ENCODE measurements around the gene ANGPTL2.

The ANGPTL2 gene

GRCh38 chr9:127158786-127159324, 36.4 kb upstream of the ANGPTL2 start:
- no peak for DNase-seq (ENCODE audit: low read depth)
- no peak overlapping the region for H3K4me3 ChIP-seq (ENCODE audit: low read depth, low read length)
- TF ChIP-seq POLR2A (IDR thresholded peaks at IDR 0.05; ENCODE audit: extremely low read depth, insufficient read length): no peak
- no peak for TF ChIP-seq MAX (IDR thresholded peaks at IDR 0.05; ENCODE audit: low read depth, low read length)
- TF ChIP-seq MYC (IDR thresholded peaks at IDR 0.05; ENCODE audit: low read depth, low read length): no peak

GRCh38 chr9:127155314-127155960, 33.0 kb upstream of the ANGPTL2 start:
- H3K4me3 ChIP-seq (ENCODE audit: low read depth, low read length): no peak overlapping the region
- no peak for TF ChIP-seq CTCF (IDR thresholded peaks at IDR 0.05; ENCODE audit: low read depth, low read length)
- TF ChIP-seq MYC (IDR thresholded peaks at IDR 0.05; ENCODE audit: low read depth, low read length): no peak
- TF ChIP-seq POLR2A (IDR thresholded peaks at IDR 0.05; ENCODE audit: extremely low read depth, insufficient read length): no peak
- no peak for TF ChIP-seq MAX (IDR thresholded peaks at IDR 0.05; ENCODE audit: low read depth, low read length)
- DNase-seq (ENCODE audit: low read depth): no peak

GRCh38 chr9:127154390-127155191, 32.2 kb upstream of the ANGPTL2 start:
- no peak for TF ChIP-seq MYC (IDR thresholded peaks at IDR 0.05; ENCODE audit: low read depth, low read length)
- TF ChIP-seq CTCF (IDR thresholded peaks at IDR 0.05; ENCODE audit: low read depth, low read length): no peak
- TF ChIP-seq MAX (IDR thresholded peaks at IDR 0.05; ENCODE audit: low read depth, low read length): no peak
- TF ChIP-seq POLR2A (IDR thresholded peaks at IDR 0.05; ENCODE audit: extremely low read depth, insufficient read length): no peak
- H3K4me3 ChIP-seq (ENCODE audit: low read depth, low read length): no peak overlapping the region
- no peak for DNase-seq (ENCODE audit: low read depth)

GRCh38 chr9:127154003-127154389, 31.6 kb upstream of the ANGPTL2 start:
- H3K4me3 ChIP-seq (ENCODE audit: low read depth, low read length): no peak overlapping the region
- no peak for TF ChIP-seq MAX (IDR thresholded peaks at IDR 0.05; ENCODE audit: low read depth, low read length)
- TF ChIP-seq POLR2A (IDR thresholded peaks at IDR 0.05; ENCODE audit: extremely low read depth, insufficient read length): no peak
- no peak for TF ChIP-seq MYC (IDR thresholded peaks at IDR 0.05; ENCODE audit: low read depth, low read length)
- TF ChIP-seq CTCF (IDR thresholded peaks at IDR 0.05; ENCODE audit: low read depth, low read length): no peak
- DNase-seq (ENCODE audit: low read depth): no peak

GRCh38 chr9:127153501-127153900, 31.1 kb upstream of the ANGPTL2 start:
- TF ChIP-seq CTCF (IDR thresholded peaks at IDR 0.05; ENCODE audit: low read depth, low read length) (no peak), POLR2A (IDR thresholded peaks at IDR 0.05; ENCODE audit: extremely low read depth, insufficient read length) (no peak), MAX (IDR thresholded peaks at IDR 0.05; ENCODE audit: low read depth, low read length) (no peak), MYC (IDR thresholded peaks at IDR 0.05; ENCODE audit: low read depth, low read length) (no peak)
- no peak overlapping the region for H3K4me3 ChIP-seq (ENCODE audit: low read depth, low read length)
- DNase-seq (ENCODE audit: low read depth): no peak

Measured in NB4 (cell line).